HK-2 (cell line): Measurements from ENCODE around the gene ATG16L1.

Source experiments
- DNase-seq: peaks from one replicate; pipeline ENCODE4 v3.0.0-alpha.2; 2018; ENCODE audit not compliant: unreplicated experiment

Gene ATG16L1

DNA sequence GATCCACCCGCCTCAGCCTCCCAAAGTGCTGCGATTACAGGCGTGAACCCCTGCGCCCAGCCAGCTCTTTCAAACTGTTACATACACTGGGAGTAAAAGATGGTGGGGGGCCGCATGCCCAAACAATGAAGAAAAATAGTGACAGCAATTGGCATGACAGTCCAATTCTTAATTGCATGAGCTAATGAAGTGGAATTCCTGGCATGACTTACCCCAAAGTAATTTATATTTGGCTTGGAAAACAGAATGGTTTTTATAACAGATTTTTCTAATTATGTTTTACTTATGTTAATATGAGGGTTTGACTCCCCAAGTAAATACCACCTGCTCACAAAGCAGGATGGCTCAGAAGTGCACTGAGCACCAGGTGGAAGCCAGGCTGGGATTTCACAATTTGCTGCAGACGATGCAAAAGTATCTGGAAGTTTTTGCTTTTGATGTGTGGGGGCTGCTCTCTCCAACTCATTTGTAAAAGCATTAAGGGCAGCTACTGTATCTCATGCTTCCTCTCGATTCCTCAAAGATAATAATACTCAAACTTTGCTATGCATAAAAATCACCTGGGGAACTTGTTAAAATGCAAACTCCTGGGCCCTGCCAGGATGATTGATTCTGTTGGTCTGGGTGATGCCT is 24.0 kb upstream of the ATG16L1 start:
- no peak for DNase-seq

DNA sequence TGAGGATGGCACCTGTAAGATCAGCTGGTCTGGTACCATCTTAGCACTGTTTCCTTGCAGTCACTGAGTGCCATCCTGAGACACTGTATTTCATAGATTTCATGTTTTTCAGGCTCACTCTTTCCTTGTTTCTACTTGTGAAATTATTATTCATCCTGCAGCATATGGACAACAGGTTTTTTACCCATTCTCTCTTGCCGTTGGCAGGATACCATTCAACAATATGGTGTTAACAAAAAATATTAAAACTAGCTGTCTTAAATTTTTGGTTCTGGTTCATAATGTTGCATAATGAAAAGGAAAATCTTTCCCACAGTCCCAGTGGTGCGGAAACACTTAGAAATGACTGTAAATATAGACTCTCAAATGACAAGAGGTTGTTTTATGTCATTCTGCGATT is 23.1 kb upstream of the ATG16L1 start:
- no peak for DNase-seq

DNA sequence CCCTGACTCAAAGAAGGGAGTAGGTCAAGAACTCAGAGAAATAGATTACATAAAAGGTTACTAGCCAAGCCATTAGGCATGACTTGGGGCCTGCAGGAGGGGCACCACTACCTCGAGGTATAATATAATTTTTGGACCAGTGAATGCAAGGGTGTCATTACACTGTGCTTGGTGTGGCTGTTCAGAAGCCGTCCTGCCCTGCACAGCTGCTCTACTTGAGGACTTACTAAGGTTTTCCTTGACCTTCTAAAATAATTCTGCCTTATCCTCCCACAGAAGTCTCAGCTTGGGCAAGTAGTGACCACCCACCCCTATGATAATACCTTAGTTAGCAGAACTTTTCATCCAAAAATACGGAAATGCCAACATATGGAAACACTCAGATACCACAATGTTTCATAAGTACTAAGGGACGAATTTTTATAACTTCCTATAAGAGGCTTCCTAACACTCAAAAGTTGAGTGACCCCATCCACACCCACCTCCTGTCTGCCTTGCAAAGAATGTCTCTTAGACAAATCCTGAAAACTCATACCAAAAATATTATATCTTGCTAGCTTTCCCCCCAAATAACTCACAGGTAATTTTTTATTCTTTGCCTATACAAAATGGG is 17.7 kb upstream of the ATG16L1 start:
- DNase-seq = no peak

DNA sequence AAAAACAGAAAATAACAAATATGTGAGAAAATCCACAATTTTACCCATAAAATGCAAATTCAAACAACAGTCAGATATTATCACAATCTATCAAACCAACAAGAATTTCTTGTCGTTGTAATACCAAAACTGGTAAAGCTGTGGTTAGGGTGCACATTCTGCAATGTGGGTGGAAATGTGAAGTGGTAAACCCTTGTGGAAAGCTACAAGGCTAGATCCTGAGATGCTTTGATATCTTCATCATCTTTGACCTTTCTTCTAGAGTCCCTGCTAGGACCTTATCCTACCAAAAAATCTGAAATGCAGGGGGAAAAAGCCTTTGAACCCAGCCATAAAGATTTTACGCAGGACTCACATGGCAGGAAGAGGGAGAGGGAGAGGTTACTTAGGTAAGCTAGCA is 17.2 kb upstream of the ATG16L1 start:
- DNase-seq = no peak

DNA sequence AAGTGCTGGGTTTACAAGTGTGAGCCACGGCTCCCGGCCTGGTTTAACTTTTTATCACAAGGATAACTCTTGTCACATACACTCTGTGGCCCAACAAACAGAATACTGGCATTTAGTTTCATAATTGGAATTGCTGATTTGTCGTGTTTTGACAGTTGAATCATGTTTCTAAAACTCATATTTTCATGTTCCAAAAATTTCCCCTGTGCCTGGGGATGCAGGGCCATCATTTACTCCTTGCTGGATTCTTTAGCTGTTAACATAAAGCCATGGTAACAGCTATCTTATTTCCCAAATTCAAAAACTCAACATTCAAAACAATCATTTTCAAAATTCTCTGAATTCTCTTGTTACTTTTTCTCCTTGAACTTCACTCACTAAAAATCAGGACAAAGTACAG is 16.5 kb upstream of the ATG16L1 start:
- DNase-seq = no peak

DNA sequence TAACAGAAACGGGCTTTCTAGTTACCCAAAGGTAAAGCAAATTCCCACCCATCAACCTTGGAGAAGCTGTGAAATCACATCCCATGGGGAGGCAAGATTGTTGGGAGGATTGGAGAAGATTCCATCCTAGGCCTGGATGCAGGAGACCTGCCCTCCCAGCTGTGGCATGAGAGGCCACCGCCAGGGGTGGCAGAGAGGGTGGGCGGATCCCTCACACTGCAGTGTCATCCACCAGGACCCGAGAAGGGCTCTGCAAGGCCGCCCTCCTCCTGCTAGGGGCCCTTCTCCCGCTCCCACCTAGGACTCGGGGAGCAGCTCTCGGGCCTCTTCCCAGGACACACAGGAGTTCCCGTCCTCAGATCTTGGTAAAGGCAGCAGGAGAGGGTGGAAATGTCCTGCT is 15.5 kb upstream of the ATG16L1 start:
- DNase-seq = no peak

DNA sequence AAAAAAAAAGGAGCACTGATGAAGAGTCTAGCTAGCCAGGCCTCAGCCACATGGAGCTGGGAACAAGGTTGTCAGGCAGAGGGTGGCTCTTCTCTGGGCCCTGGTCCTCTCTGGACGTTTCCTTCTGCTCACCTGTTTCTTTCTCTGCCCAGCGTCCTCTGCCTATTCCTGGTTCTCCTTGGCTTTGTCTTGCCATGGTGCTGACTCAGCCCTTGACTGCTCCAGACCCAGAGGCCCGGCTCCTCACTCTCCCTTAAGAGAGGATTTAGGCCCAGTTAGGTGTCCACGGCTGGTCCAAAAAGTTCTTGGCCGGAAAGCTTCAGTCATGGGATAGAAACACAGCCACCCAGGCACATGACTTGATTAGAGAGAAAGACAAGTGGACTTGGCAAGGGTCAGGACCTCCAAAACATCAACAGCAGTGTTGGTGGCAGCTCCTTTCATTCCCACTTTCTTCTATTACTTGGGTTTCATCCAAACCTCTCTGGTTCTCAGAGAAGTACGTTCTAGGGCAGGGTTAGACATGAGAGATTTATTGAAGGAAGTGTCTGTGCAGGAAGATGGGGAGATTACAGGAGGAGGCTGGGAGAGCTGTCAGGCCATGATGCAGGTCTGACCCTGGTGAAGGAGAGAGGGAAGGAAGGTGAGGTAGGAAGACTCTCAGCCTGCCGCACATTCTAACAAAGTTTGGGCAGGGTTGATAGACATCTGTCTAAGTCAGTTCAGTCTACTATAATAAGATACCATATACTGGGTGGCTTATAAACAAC is 14.5 kb upstream of the ATG16L1 start:
- no peak for DNase-seq

DNA sequence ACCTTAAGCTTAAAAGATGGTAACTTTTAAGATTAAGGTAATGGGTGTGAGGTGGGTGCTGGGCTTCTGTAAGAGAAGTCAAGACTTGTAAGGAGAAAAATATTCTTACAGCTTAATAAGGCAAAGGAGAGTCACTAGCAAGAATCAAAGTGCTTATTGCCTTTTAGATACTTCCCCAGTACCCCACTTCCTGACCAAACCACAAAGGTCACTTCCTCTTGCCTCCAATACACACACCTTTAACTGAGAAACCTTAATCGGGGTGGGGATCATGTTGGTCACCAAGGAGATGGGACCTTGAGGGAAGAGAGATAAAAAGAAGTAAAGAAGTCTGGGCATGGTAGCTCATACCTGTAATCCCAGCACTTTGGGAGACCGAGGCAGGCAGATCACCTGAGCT is 10.6 kb upstream of the ATG16L1 start:
- DNase-seq = no peak

DNA sequence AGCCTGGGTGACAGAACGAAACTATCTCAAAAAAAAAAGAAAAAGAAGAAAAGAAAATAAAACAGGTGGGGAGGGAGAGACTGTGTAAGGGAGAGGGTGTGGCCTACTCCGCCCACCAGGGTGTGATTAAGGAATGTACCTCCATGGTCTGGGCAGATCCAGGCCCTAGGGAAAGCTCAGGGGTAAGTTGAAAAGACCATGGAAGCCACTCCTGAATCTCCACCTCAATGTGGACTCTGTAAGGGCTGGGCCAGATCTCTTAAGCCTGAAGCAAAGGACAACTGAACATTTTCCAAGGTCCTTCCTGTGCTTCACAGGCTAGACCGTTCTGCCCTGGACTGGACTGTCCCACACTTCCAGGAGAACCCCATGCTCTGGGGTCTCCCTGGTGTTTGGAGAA is 9.7 kb upstream of the ATG16L1 start:
- no peak for DNase-seq

DNA sequence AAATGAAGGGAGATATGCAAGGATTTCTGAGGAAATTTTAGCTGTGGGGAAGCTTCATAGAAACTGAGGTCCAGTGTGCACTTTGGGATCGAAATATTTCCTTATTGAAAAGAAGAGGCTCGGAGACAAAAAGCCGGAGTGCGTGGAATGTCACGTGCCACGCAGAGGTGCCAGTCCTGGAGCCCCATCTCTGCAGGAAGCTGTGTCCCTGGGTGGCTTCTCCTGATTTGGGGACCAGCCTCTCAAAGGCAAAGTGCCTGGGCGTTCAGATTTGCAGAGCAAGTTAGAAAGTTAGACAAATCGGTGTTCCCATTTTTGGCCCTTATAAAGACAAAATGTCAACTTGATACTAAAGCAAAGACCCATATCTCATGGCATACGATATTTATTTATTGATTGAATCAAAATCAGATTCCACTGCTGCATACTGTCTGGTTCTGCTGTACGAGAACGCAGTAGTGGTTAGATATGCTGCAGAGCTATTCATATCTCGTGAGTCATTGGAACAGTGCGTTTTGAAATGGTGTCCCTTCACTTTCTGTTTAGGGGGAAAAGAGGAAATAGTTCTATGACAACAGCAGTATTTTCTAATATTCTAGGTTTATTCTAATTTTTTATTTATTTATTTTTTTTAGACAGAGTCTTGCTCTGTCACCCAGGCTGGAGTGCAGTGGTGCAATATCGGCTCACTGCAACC is 9.1 kb upstream of the ATG16L1 start:
- no peak for DNase-seq

DNA sequence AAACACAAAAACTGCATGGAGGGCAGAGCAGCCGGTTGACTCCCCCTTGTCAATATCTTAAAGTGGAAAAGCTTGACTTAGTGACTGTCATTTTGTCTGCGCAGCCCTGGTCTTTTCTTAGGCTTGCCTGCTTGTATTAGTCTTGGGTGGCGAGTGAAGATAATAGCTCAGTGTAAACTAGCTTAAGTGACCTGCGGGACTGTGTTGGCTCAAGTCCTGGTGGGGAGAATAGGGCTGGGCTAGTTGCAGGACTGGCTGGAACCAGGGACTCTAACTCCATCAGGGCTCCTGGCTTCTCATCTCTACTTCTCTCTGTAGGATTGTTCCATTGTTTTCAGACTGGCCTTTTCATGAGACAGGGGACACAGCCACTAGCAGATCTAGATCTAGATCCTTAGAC is 8.1 kb upstream of the ATG16L1 start:
- DNase-seq = no peak

DNA sequence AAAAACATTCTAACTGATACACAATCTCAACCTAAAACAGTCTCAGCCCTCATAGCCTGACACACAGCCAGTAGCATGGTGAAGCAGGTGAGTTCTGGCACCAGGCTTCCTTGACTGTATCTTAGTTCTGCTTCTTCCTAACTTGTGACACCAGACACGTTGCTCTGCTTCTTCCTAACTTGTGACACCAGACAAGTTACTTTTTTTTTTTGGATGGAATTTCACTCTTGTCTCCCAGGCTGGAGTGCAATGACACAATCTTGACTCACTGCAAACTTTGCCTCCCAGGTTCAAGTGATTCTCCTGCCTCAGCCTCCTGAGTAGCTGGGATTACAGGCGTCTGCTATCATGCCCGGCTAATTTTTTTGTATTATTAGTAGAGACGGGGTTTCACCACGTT is 6.7 kb upstream of the ATG16L1 start:
- no peak for DNase-seq

DNA sequence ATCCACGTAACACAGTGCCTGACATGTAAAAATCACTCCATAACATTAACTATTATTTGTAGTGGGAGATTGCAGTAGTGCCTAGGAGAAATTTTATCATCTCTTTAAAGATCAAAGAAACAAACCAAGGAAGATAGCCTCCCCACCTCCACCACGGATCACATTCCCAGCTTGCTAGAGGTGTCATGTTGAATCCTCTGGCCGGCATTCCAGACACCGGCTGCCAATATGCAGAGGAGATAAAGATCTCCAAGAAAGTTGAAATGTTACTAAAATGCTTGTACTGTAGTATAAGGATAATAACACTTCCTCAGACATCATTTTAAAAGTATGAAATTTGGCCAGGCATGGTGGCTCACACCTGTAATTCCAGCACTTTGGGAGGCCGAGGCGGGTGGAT is 6.1 kb upstream of the ATG16L1 start:
- DNase-seq = no peak

DNA sequence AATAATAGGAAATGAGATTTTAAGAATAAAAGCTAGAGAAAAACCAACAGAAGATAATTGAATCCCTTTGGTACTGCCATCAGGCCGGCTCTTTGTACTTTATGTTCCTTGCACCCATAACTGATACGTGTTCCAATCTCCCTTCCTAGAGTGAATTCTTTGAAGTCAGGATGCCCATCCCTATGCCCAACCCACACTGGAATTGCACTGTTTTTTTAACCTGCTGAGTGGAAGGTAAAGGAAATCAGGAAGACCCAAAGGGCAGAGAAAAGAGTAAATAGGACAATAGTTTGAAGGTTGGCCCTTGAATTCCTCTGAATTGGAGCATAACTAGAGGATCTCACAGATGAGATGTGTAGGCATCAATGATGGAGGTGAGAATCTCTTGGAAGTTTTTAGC is 4.4 kb upstream of the ATG16L1 start:
- no peak for DNase-seq

DNA sequence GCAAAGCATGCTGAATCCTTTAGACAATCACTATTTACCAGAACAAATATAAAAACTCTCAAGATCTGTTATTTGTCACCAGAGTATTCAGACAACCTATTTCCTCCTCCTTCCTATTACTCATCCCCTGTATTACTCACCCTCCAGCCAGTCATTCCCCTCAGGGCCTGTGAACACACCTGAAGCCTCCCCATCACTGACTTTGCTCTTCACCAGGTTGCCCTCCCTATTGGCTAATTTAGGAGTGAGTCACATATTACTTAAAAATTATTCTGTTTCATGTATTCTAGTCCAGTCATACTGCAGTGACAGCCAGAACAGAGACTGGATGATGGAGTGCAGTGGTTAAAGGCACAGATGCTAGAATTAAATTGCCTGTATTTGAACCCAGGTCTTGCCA is 3.7 kb upstream of the ATG16L1 start:
- peak; percentile 37 for DNase-seq

DNA sequence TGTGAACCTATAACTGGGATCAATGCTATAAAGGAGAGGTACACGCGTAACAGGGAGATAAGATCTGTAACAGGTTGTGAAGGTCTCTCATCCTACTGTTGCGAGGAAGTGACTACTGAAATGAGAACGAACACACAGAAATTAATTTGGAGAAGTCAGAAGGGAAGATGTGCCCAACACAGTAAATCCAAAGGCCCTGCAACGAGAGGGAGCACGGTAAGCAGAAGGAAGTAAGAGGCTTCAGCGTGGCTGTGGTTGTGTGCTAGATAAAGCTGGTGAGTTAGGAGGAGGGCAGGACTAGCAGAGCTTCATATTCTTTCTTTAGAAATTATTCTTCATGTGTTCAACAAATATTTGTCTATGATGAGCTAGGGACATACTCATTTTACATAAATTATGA is 2.5 kb upstream of the ATG16L1 start:
- DNase-seq = no peak

DNA sequence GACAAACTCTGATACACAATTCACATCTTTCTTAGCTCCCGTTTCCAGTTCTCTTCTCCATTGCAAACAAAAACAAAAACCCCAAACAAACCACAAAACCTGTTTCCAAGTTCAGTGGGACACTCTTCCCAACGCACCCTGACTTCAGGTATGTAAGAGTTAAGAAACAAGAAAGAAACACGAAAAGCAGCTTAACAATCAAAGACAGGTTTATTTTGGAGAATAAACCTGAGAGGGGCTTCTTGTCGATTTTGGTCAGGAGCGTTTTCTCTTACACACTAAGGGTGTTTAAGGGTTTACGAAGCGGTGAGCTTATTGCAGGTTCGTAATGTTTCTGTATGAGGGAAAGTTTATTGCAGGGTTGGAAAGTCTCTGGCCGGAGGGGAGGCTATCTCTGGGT is 905 bp upstream of the ATG16L1 start:
- DNase-seq = no peak

DNA sequence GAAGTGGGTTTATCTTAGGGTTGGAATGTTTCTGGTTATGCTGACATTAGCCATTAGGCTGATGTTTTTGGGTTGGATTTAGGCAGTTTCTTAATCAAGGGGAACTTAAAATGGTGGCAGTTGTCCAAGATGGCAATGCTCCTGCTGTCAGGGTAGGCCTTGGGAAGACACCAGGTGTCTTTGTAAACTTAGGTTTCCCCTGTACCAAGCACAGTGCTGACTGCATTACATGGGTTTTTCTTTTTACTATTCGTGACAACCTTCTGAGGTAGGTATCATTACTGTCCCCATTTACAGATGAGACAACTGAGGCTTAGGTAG is 528 bp upstream of the ATG16L1 start:
- DNase-seq = no peak

DNA sequence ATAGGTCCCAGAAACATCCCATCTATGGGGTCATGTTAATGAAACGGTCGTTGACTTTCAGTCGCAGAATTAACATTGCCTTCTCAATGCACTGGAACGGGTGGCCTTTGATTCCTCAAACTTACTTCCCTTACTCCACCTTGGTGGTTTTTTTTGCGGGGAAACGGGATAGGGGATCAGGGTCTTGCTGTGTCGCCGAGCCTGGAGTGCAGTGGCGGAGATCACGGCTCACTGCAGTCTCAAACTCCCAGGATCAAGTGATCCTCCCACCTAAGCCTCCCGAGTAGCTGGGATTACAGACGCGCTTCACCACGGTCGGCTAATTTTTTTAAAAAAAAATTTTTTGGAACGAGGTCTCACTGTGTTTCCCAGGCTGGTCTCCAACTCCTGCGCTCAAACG is 754 bp downstream of the ATG16L1 start:
- peak; percentile 27 for DNase-seq

DNA sequence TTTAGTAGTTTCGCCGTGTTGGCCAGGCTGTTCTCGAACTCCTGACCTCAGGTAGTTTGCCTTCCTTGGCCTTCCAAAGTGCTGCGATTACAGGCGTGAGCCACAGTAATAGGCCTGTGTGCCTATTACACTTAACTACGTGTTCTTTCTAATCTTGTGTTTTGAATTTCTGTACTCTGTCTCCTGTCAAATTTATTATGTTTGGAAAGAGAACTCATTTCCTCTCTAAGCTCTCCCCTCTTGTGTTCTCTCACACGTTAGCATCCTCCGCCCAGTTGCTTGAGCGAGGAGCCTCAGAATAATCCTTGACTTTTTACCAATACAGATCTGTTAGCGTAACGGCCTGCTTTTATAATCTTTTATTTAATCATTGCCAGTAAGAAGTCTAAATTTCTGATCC is 3.7 kb downstream of the ATG16L1 start:
- no peak for DNase-seq

DNA sequence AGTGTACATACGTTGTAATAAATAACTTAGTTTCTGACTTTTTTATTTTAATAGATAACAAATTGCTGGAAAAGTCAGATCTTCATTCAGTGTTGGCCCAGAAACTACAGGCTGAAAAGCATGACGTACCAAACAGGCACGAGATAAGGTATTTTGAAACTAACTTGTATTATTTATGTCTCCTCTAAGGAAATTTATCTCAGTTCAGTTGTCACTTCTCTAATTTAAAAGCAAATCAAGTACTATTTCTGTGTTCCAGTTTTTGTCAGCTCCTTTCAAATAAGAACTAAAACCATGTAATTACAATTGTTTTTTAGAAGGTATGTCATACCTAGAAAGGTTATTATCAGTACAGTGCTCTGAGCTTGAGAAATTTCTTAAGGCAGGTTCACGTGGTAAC is 4.6 kb downstream of the ATG16L1 start:
- DNase-seq = no peak

DNA sequence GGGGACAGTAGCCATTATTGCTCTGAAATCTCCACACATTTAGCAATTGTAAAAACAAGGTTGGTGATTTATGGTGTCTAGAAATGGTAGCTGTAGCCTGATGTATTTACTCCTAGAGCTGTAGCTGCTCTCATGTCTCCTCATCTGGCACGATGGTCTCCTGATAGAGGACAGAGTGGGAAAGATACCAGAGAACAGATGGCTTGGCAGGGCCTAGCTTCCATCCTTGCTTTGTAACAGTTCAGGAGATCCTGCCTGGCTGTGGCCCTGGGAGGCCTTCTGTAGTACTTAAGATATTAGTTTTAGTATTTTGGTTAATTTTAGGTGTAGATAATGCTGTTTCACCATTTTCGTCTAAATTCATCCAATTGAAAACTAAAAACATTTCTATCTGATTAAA is 6.7 kb downstream of the ATG16L1 start:
- no peak for DNase-seq

DNA sequence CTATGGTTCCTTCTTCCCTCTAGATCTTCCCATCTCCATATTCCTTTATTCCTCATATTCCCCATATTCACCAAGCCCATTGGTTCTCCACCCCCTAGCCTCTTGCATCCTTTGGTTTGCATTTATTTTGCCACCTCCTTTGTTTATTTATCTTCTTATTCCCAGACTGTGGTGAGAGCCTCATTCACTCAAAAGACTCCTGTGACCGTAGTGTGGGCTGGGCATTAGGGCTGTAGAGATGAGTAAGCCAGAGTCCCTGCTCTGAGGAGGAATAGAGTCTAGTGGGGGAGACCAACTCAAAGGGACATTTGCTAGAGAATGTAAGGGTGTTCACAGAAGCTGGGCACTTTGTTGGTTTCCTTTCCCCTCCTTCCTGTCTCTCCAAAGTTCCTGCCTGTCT is 8.3 kb downstream of the ATG16L1 start:
- no peak for DNase-seq
